ENCODE measurements around the gene GSG1.

GRCh38 chr12:13085968-13086686 is 17.3 kb downstream of the GSG1 start:
- TF ChIP-seq POLR2A (IDR thresholded peaks at IDR 0.05) (no peak), CTCF (IDR thresholded peaks at IDR 0.05) (no peak), EP300 (IDR thresholded peaks at IDR 0.05) (no peak)
